ENCODE data around the gene STYX. TPM values are rescaled to one million over a fixed set of nuclear protein-coding genes. Genes with fewer than 3 reads are reported as not detected.
A peak's percentile ranks its signal among the peaks of the same experiment; 100 is the strongest.

The STYX gene
- total RNA-seq (2022) (15.5 and 16.3 TPM in 2 replicates), Bru-seq, nascent RNA (percentile 67 among the genes with signal in this experiment), BruChase-seq, experiment 1, labeled RNA remaining after a 6-hour chase (percentile 85 among the genes with signal in this experiment), BruChase-seq, experiment 2, labeled RNA remaining after a 2-hour chase (percentile 78 among the genes with signal in this experiment)
- long read RNA-seq, full-length matches to known transcripts = 24 of 68 reads
- long read RNA-seq, partial matches to known transcripts = 33 of 68 reads
- long read RNA-seq, other reads (novel, unspliced or antisense) = 11 of 68 reads

DNA sequence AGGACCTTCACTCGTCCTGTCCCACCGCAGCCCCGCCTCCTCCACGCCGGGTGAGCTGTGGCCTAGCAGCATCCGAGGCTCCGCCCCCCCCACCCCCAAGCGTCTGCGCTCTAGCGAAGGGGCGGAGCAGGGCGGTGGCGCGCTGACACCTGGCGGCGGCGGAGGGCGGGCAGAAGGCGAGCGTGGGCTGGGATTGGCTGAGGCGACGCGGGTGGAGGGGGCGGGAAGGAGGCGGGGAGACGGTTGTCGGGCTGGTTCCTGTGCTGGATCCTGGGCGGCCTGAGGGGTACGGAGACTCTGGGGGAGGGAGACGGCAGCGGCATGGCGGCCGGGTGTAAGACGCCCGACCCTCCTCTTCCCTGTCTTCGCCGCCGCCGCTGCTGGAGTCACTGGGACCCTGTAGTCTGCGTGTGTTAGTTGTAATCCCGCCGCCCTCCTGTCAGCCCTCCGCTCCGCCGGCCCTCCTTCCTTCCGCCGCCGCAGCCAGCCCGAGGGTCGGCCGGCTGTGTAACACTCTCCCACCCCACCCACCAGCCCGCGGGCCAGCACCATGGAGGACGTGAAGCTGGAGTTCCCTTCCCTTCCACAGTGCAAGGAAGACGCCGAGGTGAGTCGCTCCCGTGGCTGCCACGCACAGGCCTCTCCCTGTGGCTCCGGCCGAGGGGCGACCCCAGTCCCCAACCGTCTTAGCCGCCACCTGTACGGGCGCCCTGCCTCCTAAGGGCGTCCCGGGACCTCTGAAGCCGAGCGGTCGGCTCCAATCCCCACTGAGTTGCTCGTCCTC, at the start of gene STYX:
Gene STYX, plus strand, starts transcription at position 242 of the 784 bp plus-strand sequence. Its CDS starts 309 bp downstream, at position 551.
- H3K9me3 Mint-ChIP-seq (ENCODE audit: unreplicated experiment) = no peaks in the 10 kb centered on the region
- CTCF ChIA-PET = interaction anchor here (0.6 to 1.3 kb wide), 2 partner anchors 14 to 83 kb away, joined by 3 to 5 read pairs; no protein-coding TSS in a partner anchor
- TF ChIP-seq, protein P1, sequence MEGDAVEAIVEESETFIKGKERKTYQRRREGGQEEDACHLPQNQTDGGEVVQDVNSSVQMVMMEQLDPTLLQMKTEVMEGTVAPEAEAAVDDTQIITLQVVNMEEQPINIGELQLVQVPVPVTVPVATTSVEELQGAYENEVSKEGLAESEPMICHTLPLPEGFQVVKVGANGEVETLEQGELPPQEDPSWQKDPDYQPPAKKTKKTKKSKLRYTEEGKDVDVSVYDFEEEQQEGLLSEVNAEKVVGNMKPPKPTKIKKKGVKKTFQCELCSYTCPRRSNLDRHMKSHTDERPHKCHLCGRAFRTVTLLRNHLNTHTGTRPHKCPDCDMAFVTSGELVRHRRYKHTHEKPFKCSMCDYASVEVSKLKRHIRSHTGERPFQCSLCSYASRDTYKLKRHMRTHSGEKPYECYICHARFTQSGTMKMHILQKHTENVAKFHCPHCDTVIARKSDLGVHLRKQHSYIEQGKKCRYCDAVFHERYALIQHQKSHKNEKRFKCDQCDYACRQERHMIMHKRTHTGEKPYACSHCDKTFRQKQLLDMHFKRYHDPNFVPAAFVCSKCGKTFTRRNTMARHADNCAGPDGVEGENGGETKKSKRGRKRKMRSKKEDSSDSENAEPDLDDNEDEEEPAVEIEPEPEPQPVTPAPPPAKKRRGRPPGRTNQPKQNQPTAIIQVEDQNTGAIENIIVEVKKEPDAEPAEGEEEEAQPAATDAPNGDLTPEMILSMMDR (IDR thresholded peaks at IDR 0.05; ENCODE audit: unreplicated experiment) = no peak
- no peaks in the 10 kb centered on the region for H3K27me3 Mint-ChIP-seq (ENCODE audit: insufficient read depth, unreplicated experiment)
- peak; percentile 98 for DNase-seq (ENCODE audit: unreplicated experiment)
- H3K36me3 Mint-ChIP-seq (ENCODE audit: insufficient read depth, unreplicated experiment) = peaks cover 54% of the 10 kb centered on the region
- no peaks in the 10 kb centered on the region for H3K4me1 Mint-ChIP-seq (ENCODE audit: insufficient read depth, unreplicated experiment)
- H3K27ac Mint-ChIP-seq (ENCODE audit: low read depth, unreplicated experiment) = peak within 1 kb of the TSS; percentile 93
- H3K4me3 Mint-ChIP-seq (ENCODE audit: unreplicated experiment) = peak within 1 kb of the TSS; percentile 96
- POLR2A ChIA-PET = interaction anchor here (0.7 to 4.5 kb wide), 16 partner anchors 10 to 222 kb away, joined by 3 to 73 read pairs (median 4); partner anchors contain the start of genes ERO1A, GNPNAT1, GPR137C and PSMC6
- BruUV-seq (replicated peaks) = TSS peak; percentile 39
- intact Hi-C loops (cut with micrococcal nuclease) = no loop called here

GRCh38 chr14:52683985-52684520, 45.9 kb upstream of the STYX start:
- TF ChIP-seq, protein P1 (IDR thresholded peaks at IDR 0.05; ENCODE audit: unreplicated experiment) = no peak
- H3K4me1 Mint-ChIP-seq (ENCODE audit: insufficient read depth, unreplicated experiment) = peaks cover 12% of the 10 kb centered on the region
- no peaks in the 10 kb centered on the region for H3K9me3 Mint-ChIP-seq (ENCODE audit: unreplicated experiment)
- DNase-seq (ENCODE audit: unreplicated experiment) = no peak
- no peaks in the 10 kb centered on the region for H3K27me3 Mint-ChIP-seq (ENCODE audit: insufficient read depth, unreplicated experiment)
- ChIA-PET CTCF (interaction anchor here (0.6 to 0.8 kb wide), 2 partner anchors 31 to 555 kb away, joined by 3 read pairs; no protein-coding TSS in a partner anchor), POLR2A (interaction anchor here (0.6 to 3.7 kb wide), 6 partner anchors 8 to 132 kb away, joined by 3 to 22 read pairs (median 3); partner anchors contain the start of genes ERO1A, GPR137C and TXNDC16)
- no TSS peak for BruUV-seq (replicated peaks)
- H3K4me3 Mint-ChIP-seq (ENCODE audit: unreplicated experiment) = no peak overlapping the region
- no peak overlapping the region for H3K27ac Mint-ChIP-seq (ENCODE audit: low read depth, unreplicated experiment)
- peaks cover 13% of the 10 kb centered on the region for H3K36me3 Mint-ChIP-seq (ENCODE audit: insufficient read depth, unreplicated experiment)
- intact Hi-C loops (cut with micrococcal nuclease) = no loop called here

- no peaks in the 10 kb centered on the region for H3K27me3 Mint-ChIP-seq (ENCODE audit: insufficient read depth, unreplicated experiment)
- no TSS peak for BruUV-seq (replicated peaks)
- intact Hi-C loops (cut with micrococcal nuclease) = no loop called here
- H3K27ac Mint-ChIP-seq (ENCODE audit: low read depth, unreplicated experiment) = no peak overlapping the region
- DNase-seq (ENCODE audit: unreplicated experiment) = no peak
- H3K36me3 Mint-ChIP-seq (ENCODE audit: insufficient read depth, unreplicated experiment) = peaks cover 9% of the 10 kb centered on the region
- ChIA-PET CTCF (no interaction called here), POLR2A (interaction anchor here (1.0 to 1.1 kb wide), 2 partner anchors 17 to 132 kb away, joined by 3 to 4 read pairs; no protein-coding TSS in a partner anchor)
- no peak overlapping the region for H3K4me3 Mint-ChIP-seq (ENCODE audit: unreplicated experiment)
- TF ChIP-seq, protein P1 (IDR thresholded peaks at IDR 0.05; ENCODE audit: unreplicated experiment) = no peak
- H3K9me3 Mint-ChIP-seq (ENCODE audit: unreplicated experiment) = no peaks in the 10 kb centered on the region
- peaks cover 19% of the 10 kb centered on the region for H3K4me1 Mint-ChIP-seq (ENCODE audit: insufficient read depth, unreplicated experiment)
Observed at GRCh38 chr14:52686176-52686575, 43.8 kb upstream of the STYX start.
